Stimulated activated CD4-positive, alpha-beta T cell treated with anti-CD3 and anti-CD28 coated beads, Interleukin-2, amount 100 ng/mL, for 48 hours (primary cell): Measurements from ENCODE around the gene FAM89B.

ENCODE experiments used
- DNase-seq, 2 donors: peaks; one replicate each; pipeline ENCODE4 v3.0.0-alpha.2; 2020

FAM89B gene

GRCh38 chr11:65613091-65613928 is 41.0 kb downstream of the FAM89B start:
- DNase-seq: no peak

- DNase-seq: peak; percentile 98 to 99
Measured at GRCh38 chr11:65615229-65615949, 43.1 kb downstream of the FAM89B start, which contains the start of gene PCNX3. Gene PCNX3, plus strand, starts transcription at chr11:65615776. Its CDS starts 536 bp downstream, at chr11:65616312.

DNA sequence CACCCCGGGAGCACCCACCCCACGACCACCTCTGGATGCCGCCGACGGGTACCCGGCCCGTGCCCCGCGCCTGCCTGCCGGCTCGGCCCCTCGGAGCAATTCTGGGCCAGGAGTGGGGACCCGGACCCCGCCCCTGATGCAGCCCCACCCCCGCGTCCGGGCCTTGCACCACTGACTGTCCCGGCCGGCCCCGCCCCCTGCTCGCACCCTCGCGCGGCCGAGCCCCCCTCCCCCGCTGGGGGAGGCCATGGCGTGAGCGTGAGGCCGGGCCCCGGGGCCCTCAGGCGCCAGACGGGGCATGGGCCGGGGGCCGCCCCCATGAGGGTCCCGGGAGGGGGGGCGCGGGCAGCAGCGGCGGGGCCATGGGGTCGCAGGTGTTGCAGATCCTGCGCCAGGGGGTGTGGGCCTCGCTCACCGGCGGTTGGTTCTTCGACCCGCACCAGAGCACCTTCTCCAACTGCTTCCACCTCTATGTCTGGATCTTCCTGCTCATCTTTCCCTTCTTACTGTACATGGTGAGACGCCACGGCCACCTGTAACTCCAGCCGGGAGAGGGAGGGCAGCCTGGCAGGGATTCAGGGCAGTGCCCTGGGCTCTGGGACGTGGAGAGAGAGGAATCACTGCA is 43.7 kb downstream of the FAM89B start:
- no peak for DNase-seq

- DNase-seq: no peak
Measured at GRCh38 chr11:65616575-65617001, 44.2 kb downstream of the FAM89B start.

- no peak for DNase-seq
Measured at GRCh38 chr11:65617136-65617850, 45.0 kb downstream of the FAM89B start.

GRCh38 chr11:65617990-65618751 is 45.8 kb downstream of the FAM89B start:
- DNase-seq: no peak

- no peak for DNase-seq
Measured at GRCh38 chr11:65618763-65619162, 46.4 kb downstream of the FAM89B start.

DNA sequence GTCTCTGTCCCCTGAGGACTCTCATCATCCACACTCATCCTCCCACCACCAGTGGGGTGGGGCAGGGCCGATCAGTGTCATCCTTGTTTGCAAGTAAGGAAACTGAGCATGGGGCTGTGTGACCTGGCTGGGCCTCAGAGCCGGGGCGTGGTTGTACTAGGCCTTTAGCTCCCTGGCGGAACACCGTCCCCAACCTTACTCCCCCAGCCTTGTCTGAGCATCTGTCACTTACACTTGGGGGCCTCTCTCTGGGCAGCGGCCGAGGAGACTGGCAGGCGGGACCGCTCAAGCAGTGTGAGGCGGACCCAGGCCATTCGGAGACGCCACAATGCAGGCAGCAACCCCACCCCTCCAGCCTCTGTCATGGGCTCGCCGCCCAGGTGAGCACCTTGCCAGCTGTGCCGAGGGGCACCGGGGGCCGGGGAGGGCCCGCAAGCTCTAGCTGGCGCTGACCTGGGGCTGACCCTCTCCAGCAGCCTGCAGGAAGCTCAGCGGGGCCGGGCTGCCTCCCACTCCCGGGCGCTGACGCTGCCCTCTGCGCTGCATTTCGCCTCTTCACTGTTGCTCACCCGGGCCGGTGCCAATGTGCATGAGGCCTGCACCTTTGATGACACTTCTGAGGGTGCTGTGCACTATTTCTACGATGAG is 47.1 kb downstream of the FAM89B start:
- DNase-seq: no peak

DNA sequence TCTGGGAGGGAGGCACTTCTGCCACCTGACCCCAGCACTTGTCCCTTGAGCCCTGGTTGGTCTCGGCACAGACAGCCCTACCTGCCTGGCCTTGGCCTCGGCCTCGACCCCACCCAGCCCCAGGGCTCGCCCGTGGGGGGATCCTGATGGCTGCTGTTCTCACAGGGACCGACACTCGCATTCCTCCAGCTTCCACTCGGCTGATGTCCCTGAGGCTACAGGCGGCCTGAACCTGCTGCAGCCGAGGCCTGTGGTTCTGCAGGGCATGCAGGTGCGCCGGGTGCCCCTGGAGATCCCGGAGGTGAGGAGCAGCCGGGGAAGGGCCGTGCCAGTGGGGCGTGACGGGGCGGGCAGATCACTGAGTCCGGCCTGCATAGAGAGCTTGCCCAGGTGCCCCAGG is 48.3 kb downstream of the FAM89B start:
- no peak for DNase-seq

DNA sequence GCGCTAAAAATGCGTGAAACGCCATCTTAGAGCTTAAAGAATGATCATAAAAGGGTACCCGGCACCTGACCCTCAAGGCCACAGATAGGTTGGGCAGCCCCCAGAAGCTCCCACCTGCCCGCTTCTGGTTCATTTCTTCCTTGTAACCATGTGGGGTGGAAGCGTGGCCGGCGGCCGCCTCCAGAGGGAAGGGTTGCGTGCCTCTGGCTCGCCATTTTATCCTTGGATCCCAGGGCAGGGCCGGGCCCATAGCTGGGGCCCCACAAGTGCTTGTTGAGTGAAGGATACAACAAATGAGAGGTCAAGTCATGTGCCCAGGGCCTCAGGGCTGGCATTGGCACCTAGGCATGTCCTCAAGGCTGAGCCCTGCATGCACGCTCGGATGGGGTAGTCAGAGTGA is 49.1 kb downstream of the FAM89B start:
- DNase-seq: no peak

- no peak for DNase-seq
Measured at GRCh38 chr11:65622011-65622410, 49.7 kb downstream of the FAM89B start.

DNA sequence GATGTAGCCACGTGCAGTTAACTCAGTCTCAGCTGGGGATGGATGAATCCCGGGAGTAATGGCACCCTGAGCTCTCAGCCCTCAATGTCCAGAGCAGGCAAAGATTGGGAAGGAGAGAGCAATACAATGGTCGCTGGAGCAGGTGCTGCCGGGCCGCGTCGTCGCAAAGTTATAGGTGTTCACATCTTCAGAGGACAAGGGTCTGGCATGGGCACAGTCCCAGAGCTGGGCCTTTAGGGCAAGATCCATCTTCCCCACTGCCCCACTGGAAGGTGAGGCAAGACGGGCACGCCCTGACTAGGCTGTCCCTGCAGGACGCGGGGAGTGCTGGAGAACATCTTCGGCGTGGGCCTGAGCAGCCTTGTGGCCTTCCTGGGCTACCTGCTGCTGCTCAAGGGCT is 50.8 kb downstream of the FAM89B start:
- DNase-seq: no peak
